WTC11 (cell line): Measurements from ENCODE around the gene NOL4L.

Source experiments
- ATF3 ChIP-seq: sonication (generic); formaldehyde crosslinking; conservative IDR thresholded peaks from 2 replicates; pipeline ENCODE4 v1.8.1; 2022; ENCODE audit warnings: mild to moderate bottlenecking, missing genetic modification reagents
- CBFB ChIP-seq: sonication (generic); formaldehyde crosslinking; IDR thresholded peaks from 2 replicates; pipeline ENCODE4 v1.8.1; 2022; ENCODE audit warnings: mild to moderate bottlenecking, low read depth, missing genetic modification reagents
- CTCF ChIP-seq: fragments of 200-600 bp; IDR thresholded peaks from 2 replicates; pipeline ENCODE4 v1.8.0; 2022; ENCODE audit warnings: antibody characterized with exemption
- ELF4 ChIP-seq: sonication (generic); formaldehyde crosslinking; IDR thresholded peaks from 2 replicates; pipeline ENCODE4 v1.8.1; 2022; ENCODE audit warnings: low read depth, mild to moderate bottlenecking, moderate library complexity, missing genetic modification reagents
- FOXJ3 ChIP-seq: sonication (generic); formaldehyde crosslinking; IDR thresholded peaks from 2 replicates; pipeline ENCODE4 v1.9.0; 2021; ENCODE audit warnings: missing genetic modification reagents, mild to moderate bottlenecking, borderline replicate concordance
- FOXP4 ChIP-seq: sonication (generic); formaldehyde crosslinking; IDR thresholded peaks from 2 replicates; pipeline ENCODE4 v1.8.0; 2022; ENCODE audit warnings: mild to moderate bottlenecking, missing genetic modification reagents
- JUN ChIP-seq: sonication (generic); formaldehyde crosslinking; IDR thresholded peaks from 2 replicates; pipeline ENCODE4 v1.8.0; 2023; ENCODE audit warnings: mild to moderate bottlenecking, missing genetic modification reagents
- MYBL2 ChIP-seq: sonication (generic); formaldehyde crosslinking; IDR thresholded peaks from 2 replicates; pipeline ENCODE4 v1.8.1; 2023; ENCODE audit warnings: mild to moderate bottlenecking, moderate library complexity, missing genetic modification reagents
- SP1 ChIP-seq: sonication (generic); formaldehyde crosslinking; conservative IDR thresholded peaks from 2 replicates; pipeline ENCODE4 v1.8.1; 2022; ENCODE audit warnings: missing genetic modification reagents
- TCF7 ChIP-seq: sonication (generic); formaldehyde crosslinking; IDR thresholded peaks from 2 replicates; pipeline ENCODE4 v1.8.0; 2022; ENCODE audit warnings: mild to moderate bottlenecking, low read depth, missing genetic modification reagents, moderate library complexity
- TEAD1 ChIP-seq: sonication (generic); formaldehyde crosslinking; IDR thresholded peaks from 2 replicates; pipeline ENCODE4 v1.8.0; 2022; ENCODE audit warnings: mild to moderate bottlenecking, missing genetic modification reagents
- ZNF317 ChIP-seq: sonication (generic); formaldehyde crosslinking; IDR thresholded peaks from 2 replicates; pipeline ENCODE4 v1.8.1; 2023; ENCODE audit warnings: low read depth, mild to moderate bottlenecking, moderate library complexity, missing genetic modification reagents, borderline replicate concordance
- TF ChIP-seq, protein P1 (sequence below): sonication (generic); formaldehyde crosslinking; IDR thresholded peaks from 2 replicates; pipeline ENCODE4 v1.8.1; 2022; ENCODE audit warnings: missing genetic modification reagents, borderline replicate concordance

DNA sequence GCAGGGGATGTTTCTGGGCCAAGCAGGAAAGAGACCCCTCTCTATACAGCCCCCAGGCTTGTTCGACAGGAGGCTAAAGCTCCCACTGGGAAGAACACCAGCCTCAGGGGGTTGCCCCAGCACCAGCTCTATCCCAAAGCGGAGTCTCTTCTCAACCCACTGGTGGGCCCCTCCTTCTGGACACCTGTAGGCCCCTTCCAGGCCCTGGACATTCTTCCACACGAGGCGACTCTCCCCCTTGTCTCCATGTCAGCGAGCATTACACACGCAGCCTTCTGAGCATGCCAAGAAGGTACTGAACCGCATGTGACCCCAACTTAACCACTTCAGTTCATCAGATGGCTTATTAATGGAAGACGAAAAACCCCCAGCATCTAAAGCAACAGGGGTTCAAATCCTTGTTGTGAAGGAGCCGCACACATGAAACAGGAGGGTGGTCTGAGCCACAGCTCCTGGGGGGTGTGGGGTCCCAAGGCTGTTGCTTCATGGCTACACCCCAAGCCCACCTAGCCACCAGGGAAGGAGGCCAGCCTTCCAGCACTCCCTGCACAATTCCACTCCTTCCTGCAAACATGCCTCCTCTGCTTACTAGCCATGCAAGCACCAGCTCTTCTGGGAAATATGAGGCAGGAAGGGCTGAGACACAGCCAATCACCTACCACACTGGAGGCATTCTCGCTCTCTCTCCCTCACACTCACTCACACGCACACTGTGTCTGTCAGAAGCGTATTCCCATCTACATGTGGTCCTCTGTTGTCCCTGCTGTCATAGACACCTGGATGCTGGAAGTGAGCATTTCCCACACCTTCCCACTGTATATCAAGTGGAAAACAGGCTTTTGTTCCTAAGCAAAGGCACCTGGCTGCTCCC lies 104.5 kb downstream of the NOL4L start:
- TF ChIP-seq CTCF: no peak
- TF ChIP-seq TCF7 (CRISPR knock-in tag): no peak
- TF ChIP-seq MYBL2 (CRISPR knock-in tag): no peak
- no peak for TF ChIP-seq JUN (CRISPR knock-in tag)
- no peak for TF ChIP-seq TEAD1 (CRISPR knock-in tag)
- TF ChIP-seq SP1 (CRISPR knock-in tag): no peak
- TF ChIP-seq FOXP4: no peak
- no peak for TF ChIP-seq FOXJ3
- no peak for TF ChIP-seq CBFB (CRISPR knock-in tag)
- TF ChIP-seq ZNF317 (CRISPR knock-in tag): no peak
- TF ChIP-seq, protein P1, sequence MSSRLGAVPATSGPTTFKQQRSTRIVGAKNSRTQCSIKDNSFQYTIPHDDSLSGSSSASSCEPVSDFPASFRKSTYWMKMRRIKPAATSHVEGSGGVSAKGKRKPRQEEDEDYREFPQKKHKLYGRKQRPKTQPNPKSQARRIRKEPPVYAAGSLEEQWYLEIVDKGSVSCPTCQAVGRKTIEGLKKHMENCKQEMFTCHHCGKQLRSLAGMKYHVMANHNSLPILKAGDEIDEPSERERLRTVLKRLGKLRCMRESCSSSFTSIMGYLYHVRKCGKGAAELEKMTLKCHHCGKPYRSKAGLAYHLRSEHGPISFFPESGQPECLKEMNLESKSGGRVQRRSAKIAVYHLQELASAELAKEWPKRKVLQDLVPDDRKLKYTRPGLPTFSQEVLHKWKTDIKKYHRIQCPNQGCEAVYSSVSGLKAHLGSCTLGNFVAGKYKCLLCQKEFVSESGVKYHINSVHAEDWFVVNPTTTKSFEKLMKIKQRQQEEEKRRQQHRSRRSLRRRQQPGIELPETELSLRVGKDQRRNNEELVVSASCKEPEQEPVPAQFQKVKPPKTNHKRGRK (CRISPR knock-in tag): no peak
- TF ChIP-seq ELF4 (CRISPR knock-in tag): no peak
- TF ChIP-seq ATF3 (CRISPR knock-in tag): no peak
